H1 (cell line): ENCODE data around the gene NKX6-1. TPM values are rescaled to one million over a fixed set of nuclear protein-coding genes. Genes with fewer than 3 reads are reported as not detected.

Source experiments
- E2F6 ChIP-seq: IDR thresholded peaks from 2 replicates; pipeline ENCODE4 v1.6.1; 2012; ENCODE audit warnings: inconsistent platforms
- FOSL1 ChIP-seq: IDR thresholded peaks from 2 replicates; pipeline ENCODE4 v1.6.1; 2011; ENCODE audit warnings: mild to moderate bottlenecking, low read depth, low read length, moderate library complexity; ENCODE audit not compliant: insufficient read depth
- polyA plus RNA-seq, 7 experiments: library from polyadenylated mRNA; depleted of rRNA in 3 of 7; stranded (reverse) in 5 of 7; unstranded in 2 of 7; fragments of >200 nt in 5 of 7; fragments of 200-250 nt in 2 of 7; gene quantifications; 1 replicate in 5 of 7; 2 replicates in 1 of 7; 4 replicates in 1 of 7; pipeline versions ENCODE4 v1.2.1 to v1.2.3, GENCODE V29; 2011 to 2013; ENCODE audit warnings: missing spikeins in 2 of 7, mixed read lengths in 2 of 7
- total RNA-seq: library from RNA; stranded (reverse); fragmentation: NEBNext Ultra II Directional; extraction: Animal tissue kit (Norgen Biotek cat#: 25700); gene quantifications from 2 replicates; pipeline ENCODE4 v1.2.1, GENCODE V29; 2021
- TF ChIP-seq, protein P1 (sequence below), 3 experiments: IDR thresholded peaks; 1 replicate in 2 of 3; 2 replicates in 1 of 3; pipeline versions ENCODE4 v1.5.1 to v1.6.1; 2011; ENCODE audit warnings: low read length in 3 of 3, mild to moderate bottlenecking in 3 of 3, inconsistent platforms in 2 of 3, low read depth in 1 of 3, moderate library complexity in 1 of 3; ENCODE audit not compliant: insufficient read depth in 1 of 3; ENCODE audit errors: control extremely low read depth in 1 of 3

NKX6-1 gene
- total and polyA plus RNA-seq, 2 of the 8 experiments (the other 6 are each of a cell fraction or from before 2014, with no cell fraction given): 0.03 to 0.45 TPM

DNA sequence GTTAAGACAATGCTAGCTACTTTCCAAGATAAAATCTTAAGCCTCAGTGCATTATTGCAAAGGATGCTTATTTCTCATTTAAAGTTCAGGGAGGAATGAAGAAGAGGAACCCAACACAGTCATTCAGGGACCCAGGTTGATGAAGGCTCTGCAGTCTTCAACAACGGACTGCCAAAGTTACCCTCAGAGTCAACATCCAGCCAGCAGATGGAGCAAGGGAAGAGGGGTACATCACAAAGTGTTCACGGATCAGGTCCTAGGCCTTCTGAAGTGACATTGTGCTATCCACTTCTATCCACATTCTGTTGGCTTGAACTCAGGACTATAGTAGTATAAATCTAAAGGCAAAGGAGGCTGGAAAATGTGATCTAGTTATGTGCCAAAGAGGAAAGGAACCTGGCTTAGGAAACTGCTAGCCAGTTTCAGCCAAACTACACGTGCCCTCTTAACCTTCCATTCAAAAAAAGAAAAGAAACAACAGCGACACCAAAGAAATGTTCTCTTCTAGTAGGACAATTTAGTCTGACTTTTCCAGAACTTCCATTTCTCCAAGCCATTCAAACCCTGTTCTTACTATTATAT is 28.8 kb downstream of the NKX6-1 start (continued):
- TF ChIP-seq, protein P1, sequence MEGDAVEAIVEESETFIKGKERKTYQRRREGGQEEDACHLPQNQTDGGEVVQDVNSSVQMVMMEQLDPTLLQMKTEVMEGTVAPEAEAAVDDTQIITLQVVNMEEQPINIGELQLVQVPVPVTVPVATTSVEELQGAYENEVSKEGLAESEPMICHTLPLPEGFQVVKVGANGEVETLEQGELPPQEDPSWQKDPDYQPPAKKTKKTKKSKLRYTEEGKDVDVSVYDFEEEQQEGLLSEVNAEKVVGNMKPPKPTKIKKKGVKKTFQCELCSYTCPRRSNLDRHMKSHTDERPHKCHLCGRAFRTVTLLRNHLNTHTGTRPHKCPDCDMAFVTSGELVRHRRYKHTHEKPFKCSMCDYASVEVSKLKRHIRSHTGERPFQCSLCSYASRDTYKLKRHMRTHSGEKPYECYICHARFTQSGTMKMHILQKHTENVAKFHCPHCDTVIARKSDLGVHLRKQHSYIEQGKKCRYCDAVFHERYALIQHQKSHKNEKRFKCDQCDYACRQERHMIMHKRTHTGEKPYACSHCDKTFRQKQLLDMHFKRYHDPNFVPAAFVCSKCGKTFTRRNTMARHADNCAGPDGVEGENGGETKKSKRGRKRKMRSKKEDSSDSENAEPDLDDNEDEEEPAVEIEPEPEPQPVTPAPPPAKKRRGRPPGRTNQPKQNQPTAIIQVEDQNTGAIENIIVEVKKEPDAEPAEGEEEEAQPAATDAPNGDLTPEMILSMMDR (IDR thresholded peaks at IDR 0.05; ENCODE audit: control extremely low read depth in 1 of 3, insufficient read depth in 1 of 3, low read depth in 1 of 3, low read length in 3 of 3): peak; percentile 64 to 78 (median 65)
- TF ChIP-seq E2F6 (no peak), FOSL1 (no peak)
